ENCODE measurements around the gene SHC3. TPM values are rescaled to one million over a fixed set of nuclear protein-coding genes. Genes with fewer than 3 reads are reported as not detected.

The SHC3 gene
- total RNA-seq, 1 experiment from 2014 or later, result 1.8 TPM

DNA sequence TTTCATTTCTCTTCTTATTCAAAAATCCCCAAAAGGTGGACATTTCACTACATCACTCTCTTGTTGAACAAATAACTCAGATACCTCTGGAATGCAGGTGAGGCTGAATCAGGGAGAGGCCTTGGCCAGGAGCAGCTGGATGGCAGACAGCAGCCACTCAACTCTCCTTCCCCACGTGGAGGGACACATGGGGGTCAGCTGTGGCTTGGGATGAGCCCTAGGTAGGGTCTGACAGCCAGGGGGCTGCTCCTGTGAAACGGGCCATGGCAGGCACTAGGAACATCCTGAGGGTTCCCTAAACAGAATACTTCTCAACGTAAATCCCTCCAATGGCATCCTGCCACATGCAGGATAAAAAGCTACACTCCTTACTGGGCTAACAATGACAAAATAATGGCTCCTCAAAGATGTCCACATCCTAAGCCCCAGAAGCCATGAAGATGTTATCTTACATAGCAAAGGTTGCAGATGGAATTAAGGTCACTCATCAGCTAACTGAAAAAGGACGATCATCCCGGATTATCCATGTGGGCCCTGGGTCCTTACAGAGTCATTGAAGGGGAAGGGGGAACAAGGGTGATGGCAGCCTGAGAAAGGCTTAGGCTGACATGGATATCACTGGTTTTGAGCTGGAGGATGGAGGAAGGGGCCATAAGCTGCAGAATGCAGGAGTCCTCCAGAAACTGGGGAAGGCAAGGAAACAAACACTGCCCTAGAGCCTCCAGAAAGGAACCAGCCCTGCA, 218.7 kb downstream of the SHC3 start:
- H4K8ac ChIP-seq (replicated peaks; ENCODE audit: insufficient read length, low read depth, low read length), result no peak overlapping the region
- H3K4me2 ChIP-seq (ENCODE audit: insufficient read depth, insufficient read length, low read length), result no peak overlapping the region
- Mint-ChIP-seq H3K27me3 (ENCODE audit: low read depth) (peaks cover 3% of the 10 kb centered on the region), H3K4me3 (no peak overlapping the region), H3K36me3 (ENCODE audit: insufficient read depth in 1 of 3, low read depth in 3 of 3) (no peaks in the 10 kb centered on the region), H3K27ac (no peak overlapping the region), H3K4me1 (peaks cover 15 to 20% of the 10 kb centered on the region in 2 experiments), H3K9me3 (no peaks in the 10 kb centered on the region)
- no peaks in the 10 kb centered on the region for H3K79me2 ChIP-seq (ENCODE audit: insufficient read depth, low read length)
- no peak overlapping the region for H2AFZ ChIP-seq (ENCODE audit: low read length)
- no peaks in the 10 kb centered on the region for H3K23me2 ChIP-seq (ENCODE audit: insufficient read length, low read depth, low read length, poor library complexity, severe bottlenecking)
- no peak overlapping the region for H3K4ac ChIP-seq (ENCODE audit: low read depth, low read length)
- H3K27me3 ChIP-seq (ENCODE audit: insufficient read depth, low read length), result no peaks in the 10 kb centered on the region
- H3K79me1 ChIP-seq (ENCODE audit: insufficient read depth, low read depth, low read length, poor library complexity, severe bottlenecking), result no peaks in the 10 kb centered on the region
- no peak overlapping the region for H2BK15ac ChIP-seq (ENCODE audit: low read depth, low read length)
- no peak overlapping the region for H3K23ac ChIP-seq (ENCODE audit: insufficient read length, low read depth, low read length)
- TF ChIP-seq, protein P1, sequence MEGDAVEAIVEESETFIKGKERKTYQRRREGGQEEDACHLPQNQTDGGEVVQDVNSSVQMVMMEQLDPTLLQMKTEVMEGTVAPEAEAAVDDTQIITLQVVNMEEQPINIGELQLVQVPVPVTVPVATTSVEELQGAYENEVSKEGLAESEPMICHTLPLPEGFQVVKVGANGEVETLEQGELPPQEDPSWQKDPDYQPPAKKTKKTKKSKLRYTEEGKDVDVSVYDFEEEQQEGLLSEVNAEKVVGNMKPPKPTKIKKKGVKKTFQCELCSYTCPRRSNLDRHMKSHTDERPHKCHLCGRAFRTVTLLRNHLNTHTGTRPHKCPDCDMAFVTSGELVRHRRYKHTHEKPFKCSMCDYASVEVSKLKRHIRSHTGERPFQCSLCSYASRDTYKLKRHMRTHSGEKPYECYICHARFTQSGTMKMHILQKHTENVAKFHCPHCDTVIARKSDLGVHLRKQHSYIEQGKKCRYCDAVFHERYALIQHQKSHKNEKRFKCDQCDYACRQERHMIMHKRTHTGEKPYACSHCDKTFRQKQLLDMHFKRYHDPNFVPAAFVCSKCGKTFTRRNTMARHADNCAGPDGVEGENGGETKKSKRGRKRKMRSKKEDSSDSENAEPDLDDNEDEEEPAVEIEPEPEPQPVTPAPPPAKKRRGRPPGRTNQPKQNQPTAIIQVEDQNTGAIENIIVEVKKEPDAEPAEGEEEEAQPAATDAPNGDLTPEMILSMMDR (conservative IDR thresholded peaks at IDR 0.05), result no peak
- no peak overlapping the region for H4K5ac ChIP-seq (ENCODE audit: insufficient read length, low read depth, low read length)
- H2BK12ac ChIP-seq (ENCODE audit: insufficient read length, low read depth, low read length), result no peak overlapping the region
- H3K4me1 ChIP-seq (ENCODE audit: insufficient read depth, low read length), result no peaks in the 10 kb centered on the region
- no CpG with 5 or more reads among the region's 5 CpGs for WGBS (ENCODE audit: extremely low coverage, insufficient read length, low lambda C conversion rate)
- no peak overlapping the region for H3K18ac ChIP-seq (ENCODE audit: insufficient read length, low read depth, low read length)
- no peak overlapping the region for H2BK120ac ChIP-seq (ENCODE audit: low read depth, low read length, poor library complexity, severe bottlenecking)
- H3K9me3 ChIP-seq (ENCODE audit: control insufficient read depth, low read depth, low read length), result no peaks in the 10 kb centered on the region
- no peak overlapping the region for H4K91ac ChIP-seq (ENCODE audit: insufficient read length, low read depth, low read length)
- H3K14ac ChIP-seq (ENCODE audit: insufficient read depth, low read length), result no peak overlapping the region
- H3K27ac ChIP-seq (ENCODE audit: insufficient read length, low read depth, low read length), result no peak overlapping the region
- H4K20me1 ChIP-seq (ENCODE audit: control insufficient read depth, insufficient read depth, insufficient read length), result no peaks in the 10 kb centered on the region
- no peak overlapping the region for H3T11ph ChIP-seq (ENCODE audit: low read length)
- H3K56ac ChIP-seq (ENCODE audit: insufficient read length, low read depth, low read length), result no peak overlapping the region
- no peak overlapping the region for H3K9ac ChIP-seq (ENCODE audit: extremely low read depth, insufficient read length, low read length)
- no peak overlapping the region for H2BK20ac ChIP-seq (ENCODE audit: low read depth, low read length, poor library complexity, severe bottlenecking)
- H2AK5ac ChIP-seq (ENCODE audit: insufficient read length, low read length), result no peak overlapping the region
- H2BK5ac ChIP-seq (ENCODE audit: insufficient read length, low read length), result no peak overlapping the region
- no peak for DNase-seq

Measured in H9 (cell line).